Activated T-cell treated with anti-CD3 and anti-CD28 coated beads, Interleukin-2, amount 50 U/mL, for 24 hours (primary cell): ENCODE data around the gene PRKCE.
"Not testable (repeated sequence)": the region's sequence is repeated elsewhere in the genome, so short reads cannot be mapped to it uniquely, and the experiment has no call there.

Experiments
- DNase-seq: peaks from one replicate; pipeline ENCODE4 v3.0.0-alpha.2; 2020
- H3K27ac Mint-ChIP-seq: 2 replicates; pipeline ENCODE4 v1.8.0; 2020; ENCODE audit warnings: mild to moderate bottlenecking, mixed read lengths
- H3K27me3 Mint-ChIP-seq: 2 replicates; pipeline ENCODE4 v1.8.0; 2020; ENCODE audit warnings: mixed read lengths
- H3K36me3 Mint-ChIP-seq: 2 replicates; pipeline ENCODE4 v1.8.0; 2020; ENCODE audit warnings: low read depth, mixed read lengths
- H3K4me1 Mint-ChIP-seq: 2 replicates; pipeline ENCODE4 v1.8.0; 2020; ENCODE audit warnings: low read depth, mixed read lengths
- H3K4me3 Mint-ChIP-seq: 2 replicates; pipeline ENCODE4 v1.8.0; 2020; ENCODE audit warnings: mild to moderate bottlenecking, moderate library complexity, mixed read lengths
- H3K9me3 Mint-ChIP-seq: 2 replicates; pipeline ENCODE4 v1.8.0; 2020; ENCODE audit warnings: mixed read lengths

The PRKCE gene

DNA sequence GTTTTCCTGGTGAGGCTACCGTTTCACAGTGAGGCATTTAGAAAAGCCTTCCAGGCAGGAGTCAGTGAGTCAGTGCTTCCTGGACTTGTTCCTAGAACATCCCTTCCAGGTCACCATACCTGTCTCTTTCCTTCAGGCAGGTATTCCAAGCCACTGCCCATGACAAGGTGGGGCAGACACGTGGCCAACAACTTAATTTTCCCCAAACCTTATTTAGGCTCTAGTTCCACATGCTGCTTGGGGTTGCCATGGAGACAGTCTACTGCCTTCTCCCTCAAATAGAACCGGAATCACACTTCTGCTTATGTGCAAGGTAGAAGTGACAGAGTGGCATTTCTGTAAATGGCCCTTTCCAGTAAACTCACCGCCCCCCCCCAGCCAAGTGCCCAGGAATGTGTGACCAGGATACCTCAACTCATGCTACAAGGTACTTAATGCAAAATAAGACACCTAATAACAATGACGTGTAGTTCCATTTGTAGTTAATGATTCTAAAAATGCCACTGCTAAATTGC is 258.3 kb downstream of the PRKCE start:
- H3K4me1 Mint-ChIP-seq, result peaks cover under 1% of the 10 kb centered on the region
- H3K27me3 Mint-ChIP-seq, result no peaks in the 10 kb centered on the region
- H3K9me3 Mint-ChIP-seq, result no peaks in the 10 kb centered on the region
- no peak overlapping the region for H3K4me3 Mint-ChIP-seq
- no peaks in the 10 kb centered on the region for H3K36me3 Mint-ChIP-seq
- no peak for DNase-seq
- no peak overlapping the region for H3K27ac Mint-ChIP-seq

GRCh38 chr2:45910473-45911060 is 259.1 kb downstream of the PRKCE start:
- Mint-ChIP-seq H3K4me3 (no peak overlapping the region), H3K27ac (no peak overlapping the region)

DNA sequence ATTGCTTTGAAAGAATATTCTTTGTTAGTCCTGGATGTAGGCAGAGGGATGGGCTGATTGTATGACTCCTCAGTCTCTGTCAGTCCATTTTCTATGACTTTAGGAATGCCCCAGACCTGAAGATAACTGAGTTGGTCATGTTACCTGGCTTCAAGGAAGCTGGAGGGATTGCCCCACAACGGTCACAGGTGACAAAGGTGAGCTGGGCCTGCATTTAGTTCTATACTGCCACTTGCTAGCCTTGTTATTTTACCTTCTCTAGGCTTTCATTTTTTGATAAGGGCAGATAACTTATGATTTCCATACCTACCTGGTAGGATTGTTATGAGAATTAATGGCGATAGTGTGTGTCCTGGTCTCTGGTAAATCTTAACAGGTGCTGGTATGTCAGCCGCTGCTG is 260.1 kb downstream of the PRKCE start:
- no peak for DNase-seq
- no peaks in the 10 kb centered on the region for H3K9me3 Mint-ChIP-seq
- no peaks in the 10 kb centered on the region for H3K36me3 Mint-ChIP-seq
- no peak overlapping the region for H3K27ac Mint-ChIP-seq
- no peak overlapping the region for H3K4me3 Mint-ChIP-seq
- H3K27me3 Mint-ChIP-seq, result no peaks in the 10 kb centered on the region
- H3K4me1 Mint-ChIP-seq, result no peaks in the 10 kb centered on the region

More at GRCh38 chr2:45910473-45911060, 259.1 kb downstream of the PRKCE start:
- no peaks in the 10 kb centered on the region for H3K27me3 Mint-ChIP-seq
- no peaks in the 10 kb centered on the region for H3K4me1 Mint-ChIP-seq
- no peak for DNase-seq
- H3K9me3 Mint-ChIP-seq, result no peaks in the 10 kb centered on the region
- H3K36me3 Mint-ChIP-seq, result no peaks in the 10 kb centered on the region

DNA sequence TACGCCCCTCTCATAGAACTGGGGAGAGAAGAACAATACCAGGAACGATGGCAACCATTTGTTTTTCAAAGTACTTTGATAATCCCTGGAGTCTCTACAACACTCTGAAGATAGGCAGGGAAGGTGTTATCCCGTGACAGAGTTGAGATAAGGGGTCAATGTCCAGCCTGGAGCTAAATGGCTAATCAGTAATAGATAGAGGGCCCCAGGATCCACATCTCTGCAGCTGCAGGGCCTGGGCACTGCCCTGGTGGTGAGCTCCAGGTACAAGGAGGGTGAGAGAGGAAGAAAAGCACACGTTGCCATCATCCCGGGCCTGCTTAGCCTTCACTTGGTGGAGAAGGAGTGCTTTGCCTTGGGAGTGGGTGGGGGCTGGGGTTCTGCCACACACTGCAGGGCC is 260.6 kb downstream of the PRKCE start:
- no peaks in the 10 kb centered on the region for H3K9me3 Mint-ChIP-seq
- no peaks in the 10 kb centered on the region for H3K4me1 Mint-ChIP-seq

GRCh38 chr2:45913539-45913938 is 262.1 kb downstream of the PRKCE start:
- H3K36me3 Mint-ChIP-seq, result no peaks in the 10 kb centered on the region
- H3K4me3 Mint-ChIP-seq, result no peak overlapping the region
- H3K27me3 Mint-ChIP-seq, result no peaks in the 10 kb centered on the region
- no peaks in the 10 kb centered on the region for H3K4me1 Mint-ChIP-seq
- H3K9me3 Mint-ChIP-seq, result no peaks in the 10 kb centered on the region
- no peak overlapping the region for H3K27ac Mint-ChIP-seq
- no peak for DNase-seq

More for the DNA sequence above, 260.6 kb downstream of the PRKCE start:
- Mint-ChIP-seq H3K27ac (no peak overlapping the region), H3K36me3 (no peaks in the 10 kb centered on the region), H3K4me3 (no peak overlapping the region), H3K27me3 (no peaks in the 10 kb centered on the region)
- no peak for DNase-seq

DNA sequence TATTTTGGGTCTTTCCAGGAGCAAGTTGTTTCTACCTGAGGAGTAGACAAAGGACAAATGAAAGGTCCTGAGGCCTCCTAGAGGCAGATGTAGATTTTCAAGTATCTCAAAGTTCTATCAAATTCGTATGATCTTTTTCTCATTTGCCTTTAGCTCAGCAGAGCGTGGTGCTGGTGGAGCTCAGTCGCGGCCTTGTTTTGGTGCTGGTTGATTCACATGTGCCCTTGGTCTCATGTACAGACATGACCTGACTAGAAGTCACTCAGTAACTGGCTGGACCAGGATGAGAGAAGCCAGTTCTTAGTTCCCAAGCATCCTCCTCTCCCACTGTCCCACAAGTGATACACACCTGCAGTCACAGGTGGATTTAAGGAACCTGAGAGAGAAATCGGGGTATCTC is 264.0 kb downstream of the PRKCE start:
- Mint-ChIP-seq H3K27ac (no peak overlapping the region), H3K4me3 (no peak overlapping the region), H3K4me1 (no peaks in the 10 kb centered on the region), H3K9me3 (no peaks in the 10 kb centered on the region), H3K36me3 (no peaks in the 10 kb centered on the region), H3K27me3 (no peaks in the 10 kb centered on the region)
- no peak for DNase-seq

- not testable (repeated sequence) for H3K9me3 Mint-ChIP-seq, H3K4me3 Mint-ChIP-seq, DNase-seq, H3K36me3 Mint-ChIP-seq, H3K27ac Mint-ChIP-seq, H3K27me3 Mint-ChIP-seq, H3K4me1 Mint-ChIP-seq
Observed at GRCh38 chr2:45917561-45918176, 266.2 kb downstream of the PRKCE start.

GRCh38 chr2:45918463-45919159 is 267.1 kb downstream of the PRKCE start:
- H3K27ac Mint-ChIP-seq, result no peak overlapping the region
- no peaks in the 10 kb centered on the region for H3K9me3 Mint-ChIP-seq
- no peaks in the 10 kb centered on the region for H3K4me1 Mint-ChIP-seq
- no peak for DNase-seq
- no peaks in the 10 kb centered on the region for H3K36me3 Mint-ChIP-seq
- H3K27me3 Mint-ChIP-seq, result no peaks in the 10 kb centered on the region
- no peak overlapping the region for H3K4me3 Mint-ChIP-seq

- Mint-ChIP-seq H3K4me1 (no peaks in the 10 kb centered on the region), H3K27ac (no peak overlapping the region), H3K36me3 (no peaks in the 10 kb centered on the region), H3K4me3 (no peak overlapping the region), H3K9me3 (no peaks in the 10 kb centered on the region), H3K27me3 (no peaks in the 10 kb centered on the region)
- no peak for DNase-seq
Observed at GRCh38 chr2:45919160-45919650, 267.7 kb downstream of the PRKCE start.

GRCh38 chr2:45919711-45920111 is 268.2 kb downstream of the PRKCE start:
- Mint-ChIP-seq H3K27ac (no peak overlapping the region), H3K4me3 (no peak overlapping the region), H3K4me1 (no peaks in the 10 kb centered on the region), H3K36me3 (no peaks in the 10 kb centered on the region), H3K27me3 (no peaks in the 10 kb centered on the region), H3K9me3 (no peaks in the 10 kb centered on the region)
- no peak for DNase-seq

- Mint-ChIP-seq H3K27me3 (no peaks in the 10 kb centered on the region), H3K4me1 (no peaks in the 10 kb centered on the region), H3K9me3 (no peaks in the 10 kb centered on the region), H3K27ac (no peak overlapping the region), H3K36me3 (no peaks in the 10 kb centered on the region), H3K4me3 (no peak overlapping the region)
- DNase-seq, result no peak
Observed at GRCh38 chr2:45921921-45922320, 270.4 kb downstream of the PRKCE start.

- H3K36me3 Mint-ChIP-seq, result no peaks in the 10 kb centered on the region
Observed at GRCh38 chr2:45922577-45922988, 271.1 kb downstream of the PRKCE start.

GRCh38 chr2:45923701-45924100 is 272.2 kb downstream of the PRKCE start:
- Mint-ChIP-seq H3K4me3 (no peak overlapping the region), H3K27ac (no peak overlapping the region), H3K9me3 (no peaks in the 10 kb centered on the region), H3K36me3 (no peaks in the 10 kb centered on the region), H3K4me1 (no peaks in the 10 kb centered on the region), H3K27me3 (no peaks in the 10 kb centered on the region)
- DNase-seq, result no peak

More at GRCh38 chr2:45922577-45922988, 271.1 kb downstream of the PRKCE start:
- H3K4me3 Mint-ChIP-seq, result no peak overlapping the region
- no peak overlapping the region for H3K27ac Mint-ChIP-seq
- no peaks in the 10 kb centered on the region for H3K27me3 Mint-ChIP-seq
- H3K4me1 Mint-ChIP-seq, result no peaks in the 10 kb centered on the region
- DNase-seq, result no peak
- no peaks in the 10 kb centered on the region for H3K9me3 Mint-ChIP-seq

GRCh38 chr2:45925026-45925425 is 273.6 kb downstream of the PRKCE start:
- H3K27me3 Mint-ChIP-seq, result no peaks in the 10 kb centered on the region
- no peak overlapping the region for H3K4me3 Mint-ChIP-seq
- no peak for DNase-seq
- no peak overlapping the region for H3K27ac Mint-ChIP-seq
- no peaks in the 10 kb centered on the region for H3K4me1 Mint-ChIP-seq
- H3K9me3 Mint-ChIP-seq, result no peaks in the 10 kb centered on the region
- H3K36me3 Mint-ChIP-seq, result no peaks in the 10 kb centered on the region
